Measurements from ENCODE around the gene CHPT1.

CHPT1 gene

DNA sequence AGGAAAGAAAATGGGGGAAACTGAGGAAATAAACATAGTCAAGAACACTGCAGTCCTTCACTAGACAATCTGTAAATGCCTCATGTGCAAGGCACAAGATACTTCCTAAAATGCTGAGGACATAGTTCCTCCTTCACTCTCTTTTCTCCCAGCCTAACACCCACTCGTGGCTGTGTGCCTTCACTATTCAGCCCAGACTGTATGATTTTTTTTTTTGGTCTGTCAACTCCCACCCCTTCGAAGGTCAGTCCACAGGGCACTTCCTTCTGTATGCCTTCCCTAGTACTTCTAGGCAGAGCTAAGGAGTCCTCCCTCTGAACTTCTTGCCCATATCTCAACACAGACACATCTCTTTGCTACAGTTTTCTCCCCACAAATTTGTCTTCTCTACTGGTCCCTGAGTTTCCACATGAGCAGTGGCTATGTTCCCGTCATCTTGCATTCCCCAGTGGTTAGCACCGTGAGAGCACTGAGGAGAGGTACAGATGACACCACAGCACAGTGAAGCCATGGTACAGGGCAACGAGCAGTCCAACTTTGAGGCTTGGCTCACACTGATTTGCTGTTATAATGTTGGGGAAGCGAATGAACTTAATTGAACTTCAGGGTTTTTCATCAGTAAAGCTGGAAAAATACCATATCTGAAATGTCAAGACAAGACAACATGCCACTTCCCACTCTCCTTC, 65.9 kb downstream of the CHPT1 start:
- ATAC-seq: no peak

DNA sequence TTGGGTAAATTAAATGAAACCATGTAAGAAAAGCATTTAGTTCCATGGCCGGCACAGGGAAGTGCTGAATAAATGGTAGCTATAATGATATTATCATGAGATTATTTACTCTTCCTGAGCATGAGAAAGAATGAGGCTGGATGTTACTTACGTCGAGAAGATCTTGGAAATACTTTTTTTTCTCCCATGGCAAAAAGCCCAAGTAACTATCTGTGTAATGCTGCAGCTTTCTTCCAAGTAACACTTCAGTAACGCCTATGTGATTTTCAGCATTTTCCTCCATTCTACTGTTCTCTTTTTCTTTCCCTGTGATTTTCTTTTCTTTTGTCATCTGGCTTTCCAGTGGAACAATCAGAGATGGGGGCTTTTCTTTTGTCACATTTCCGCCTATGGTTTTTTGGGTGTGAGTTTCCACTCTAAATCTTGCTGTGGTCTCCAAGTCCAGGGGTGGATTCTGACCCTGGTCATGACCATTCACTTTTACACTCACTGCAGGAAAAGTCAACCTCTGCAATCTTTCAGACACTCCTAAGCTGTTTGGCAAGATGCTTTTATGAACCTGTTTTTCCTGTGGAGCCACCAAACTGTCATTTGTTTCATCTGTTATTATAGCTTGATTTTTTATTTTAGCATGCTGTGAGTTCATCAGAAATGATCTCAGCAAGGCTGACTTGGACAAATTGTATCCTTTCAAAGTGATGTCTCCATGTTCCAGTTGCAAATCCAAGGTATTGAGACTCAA, 66.8 kb downstream of the CHPT1 start:
- DNase-seq (no peak), ATAC-seq (no peak)

More for the DNA sequence above, 65.9 kb downstream of the CHPT1 start:
- no peak for DNase-seq

DNA sequence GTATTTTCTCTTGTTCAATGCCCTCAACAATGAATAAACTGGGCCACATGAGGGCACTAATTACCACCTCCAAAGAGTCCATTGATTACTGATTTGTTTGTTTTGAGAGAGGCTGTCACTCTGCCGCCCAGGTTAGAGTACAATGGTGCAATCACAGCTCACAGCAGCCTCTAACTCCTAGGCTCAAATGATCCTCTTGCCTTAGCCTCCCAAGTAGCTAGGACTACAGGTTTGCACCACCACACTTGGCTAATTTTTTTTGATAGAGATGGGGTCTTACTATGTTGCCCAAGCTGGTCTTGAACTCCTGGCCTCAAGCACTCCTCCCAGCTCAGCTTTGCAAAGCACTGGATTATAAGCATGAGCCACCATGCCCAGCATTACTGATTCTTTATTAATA, 70.1 kb downstream of the CHPT1 start:
- DNase-seq: no peak
- ATAC-seq: no peak

DNA sequence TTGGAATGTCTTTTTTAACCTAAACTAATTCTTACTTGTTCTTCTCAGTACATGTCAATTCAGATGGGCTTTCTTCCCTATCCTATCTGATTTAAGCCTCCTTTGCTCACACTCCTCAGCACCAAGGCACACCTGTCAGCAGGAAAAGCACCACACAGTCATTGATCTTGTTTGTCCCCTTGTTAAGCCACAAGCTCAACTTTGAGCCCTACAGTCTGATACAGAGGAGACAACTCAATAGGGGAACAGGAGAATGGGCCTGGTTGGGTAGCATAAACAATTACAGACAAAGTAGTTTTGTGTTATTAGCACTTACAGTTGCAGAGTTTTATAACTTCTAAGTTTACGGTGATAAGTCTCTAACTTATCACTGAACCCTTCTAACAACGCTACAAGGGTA, 71.3 kb downstream of the CHPT1 start:
- no peak for DNase-seq
- ATAC-seq: no peak

DNA sequence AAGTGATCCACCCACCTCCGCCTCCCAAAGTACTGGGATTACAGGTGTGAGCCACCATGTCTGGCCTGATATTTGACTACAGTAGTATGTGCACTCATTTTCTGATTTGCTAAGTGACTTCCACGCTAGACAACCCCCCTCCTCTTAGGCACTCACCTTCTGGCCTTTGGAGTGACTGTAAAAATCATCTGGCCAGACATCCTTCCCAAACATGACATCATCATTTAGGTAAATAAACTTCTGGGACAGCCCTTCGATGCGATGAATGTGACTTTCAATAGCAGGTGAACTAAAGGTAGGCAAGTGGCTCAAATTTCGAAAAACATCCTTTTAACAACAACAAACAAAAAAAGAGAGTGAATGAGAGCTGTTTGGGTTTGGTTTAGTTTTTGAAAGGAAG, 72.4 kb downstream of the CHPT1 start:
- no peak for ATAC-seq

DNA sequence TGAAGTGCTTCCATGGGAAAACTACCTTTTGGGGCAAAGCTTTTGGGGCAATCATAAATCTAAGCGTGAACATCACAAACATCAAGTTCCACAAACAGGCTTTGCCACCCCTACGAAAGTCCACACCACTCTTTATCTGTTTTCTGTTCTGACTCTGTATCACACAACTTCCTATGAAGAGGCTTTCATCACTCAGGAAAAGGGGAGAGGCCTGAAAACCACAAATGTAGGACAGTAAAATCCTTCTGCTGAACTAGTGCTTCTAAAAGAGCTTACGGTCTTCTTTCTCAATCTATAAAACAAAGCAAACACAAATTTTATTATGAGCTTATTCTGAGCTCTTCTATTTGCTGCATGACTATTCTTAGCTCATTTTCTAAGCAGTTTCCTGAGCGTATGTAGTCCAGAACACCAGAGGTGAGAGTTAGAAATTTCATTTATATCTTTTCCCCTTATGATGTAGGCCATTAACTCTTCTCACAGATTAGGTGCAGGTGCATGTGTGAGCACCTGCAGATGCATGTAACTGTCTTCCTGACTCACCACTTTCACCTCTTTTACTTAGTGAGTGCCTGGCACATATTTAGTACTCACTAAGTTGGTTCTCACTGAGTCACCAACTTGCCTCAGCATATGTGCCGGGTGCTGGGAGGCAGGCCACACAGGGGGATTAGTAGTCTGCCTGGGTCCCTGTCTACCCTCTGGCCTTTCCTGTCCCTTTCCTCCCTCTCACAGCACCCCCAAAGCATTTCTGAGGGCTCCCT, 74.8 kb downstream of the CHPT1 start:
- DNase-seq (no peak), ATAC-seq (no peak)

More for the DNA sequence above, 72.4 kb downstream of the CHPT1 start:
- DNase-seq: no peak

DNA sequence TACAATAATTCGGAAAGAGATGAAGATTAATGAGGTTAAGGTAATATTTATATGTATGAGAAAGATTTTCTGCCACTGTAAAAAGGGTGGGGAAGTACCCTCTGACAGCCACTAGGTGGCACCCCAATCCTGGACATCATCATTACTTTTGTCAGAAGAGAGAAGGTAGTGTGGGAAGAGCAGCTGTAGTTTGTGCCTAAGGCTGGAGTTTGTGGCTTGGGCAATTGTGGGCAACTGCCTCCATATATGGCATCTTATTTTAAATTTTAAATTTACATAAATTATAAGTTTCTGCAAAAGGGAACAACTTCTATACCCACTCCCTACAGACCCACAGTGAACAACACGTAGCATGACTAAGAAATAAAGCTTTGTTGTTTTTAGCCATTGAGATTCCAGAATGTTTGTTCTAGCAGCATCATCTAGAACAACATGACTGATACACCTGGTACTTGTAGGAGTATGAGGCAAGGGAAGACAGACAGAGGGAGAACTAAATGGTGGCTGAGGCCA, 76.3 kb downstream of the CHPT1 start:
- DNase-seq: peak; percentile 69
- ATAC-seq: peak; percentile 91

DNA sequence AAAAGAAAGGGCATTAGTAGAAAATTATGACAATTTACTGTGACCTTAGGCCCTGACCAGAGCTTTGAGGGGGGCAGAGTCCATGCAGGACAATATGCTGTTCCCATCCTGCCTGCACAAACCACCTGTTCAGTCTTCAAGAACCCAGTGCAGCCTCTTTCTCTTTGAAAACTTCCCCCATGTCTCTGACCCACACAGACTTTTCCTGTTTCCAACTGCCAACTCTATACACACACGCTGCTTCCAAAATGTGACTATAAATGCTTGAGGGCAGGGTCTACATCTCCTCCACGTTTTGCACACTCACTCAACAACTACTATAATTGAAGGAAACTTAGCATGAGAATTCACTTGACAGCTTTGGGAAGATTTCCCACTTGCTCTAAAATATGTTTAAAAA, 78.4 kb downstream of the CHPT1 start:
- no peak for DNase-seq
- no peak for ATAC-seq

DNA sequence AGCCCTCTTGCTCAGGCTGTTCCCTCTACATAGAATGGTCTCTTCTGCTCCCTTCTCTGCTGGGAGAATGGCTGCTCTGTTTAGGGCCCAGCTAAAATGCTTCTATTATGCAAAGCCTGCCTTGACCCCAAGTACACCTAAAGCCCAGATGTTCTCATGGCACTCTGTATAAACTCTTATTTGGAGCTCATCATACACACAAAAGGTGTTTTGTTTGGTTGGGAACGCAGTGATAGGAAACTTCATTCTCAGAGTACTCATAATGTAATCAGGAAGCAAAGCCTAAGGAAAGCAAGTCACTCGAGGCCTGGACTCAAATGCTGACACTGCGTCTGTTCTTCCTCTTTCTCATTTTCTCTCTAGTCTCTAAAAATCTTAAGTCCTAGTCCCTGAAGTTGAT, 80.0 kb downstream of the CHPT1 start:
- DNase-seq (no peak), ATAC-seq (no peak)

DNA sequence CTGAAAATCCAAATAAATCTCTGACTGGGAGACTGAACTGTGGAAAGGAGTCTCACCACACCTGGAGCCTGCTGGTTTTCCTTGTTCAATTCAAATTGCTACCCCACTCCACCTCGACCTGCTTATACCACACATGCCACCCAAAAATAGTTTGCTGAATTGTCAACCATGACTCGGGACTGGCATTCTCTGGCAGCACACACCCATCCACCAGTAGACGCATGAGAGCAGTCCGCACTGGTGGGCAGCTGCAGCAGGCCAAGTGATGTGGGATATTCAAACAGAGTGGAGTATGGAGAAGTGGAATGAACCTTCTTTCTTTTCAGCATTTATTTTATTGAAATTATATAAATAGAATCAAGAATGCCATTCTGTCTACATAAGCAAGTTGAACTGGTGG, 80.5 kb downstream of the CHPT1 start:
- ATAC-seq: no peak

More for the DNA sequence above, 80.5 kb downstream of the CHPT1 start:
- DNase-seq: no peak
